NCI-H187 treated with DMSO at 0.1 percent for 48 hours (cell line): ENCODE data around the gene EIF3F.

Experiments
- DNase-seq: peaks from one replicate; lab custom pipeline; 2025; lab: John Stamatoyannopoulos, UW

Gene EIF3F

GRCh38 chr11:8039530-8040260 lies 52.6 kb downstream of the EIF3F start:
- no peak for DNase-seq

- no peak for DNase-seq
These were observed 53.3 kb downstream of the EIF3F start for GRCh38 chr11:8040261-8040920.

- DNase-seq = no peak
These were observed 53.8 kb downstream of the EIF3F start for GRCh38 chr11:8040921-8041285.

GRCh38 chr11:8041576-8041975 lies 54.4 kb downstream of the EIF3F start:
- no peak for DNase-seq

- DNase-seq = no peak
These were observed 56.6 kb downstream of the EIF3F start for GRCh38 chr11:8043756-8044155.

- DNase-seq = no peak
These were observed 58.7 kb downstream of the EIF3F start for GRCh38 chr11:8045839-8046238.

GRCh38 chr11:8047382-8047781 lies 60.2 kb downstream of the EIF3F start:
- DNase-seq = no peak

GRCh38 chr11:8049084-8049483 lies 61.9 kb downstream of the EIF3F start:
- DNase-seq = no peak
